ENCODE data around the gene TRIM9.
A peak's percentile ranks its signal among the peaks of the same experiment; 100 is the strongest.
"Not testable (repeated sequence)": the region's sequence is repeated elsewhere in the genome, so short reads cannot be mapped to it uniquely, and the experiment has no call there.

TRIM9 gene

DNA sequence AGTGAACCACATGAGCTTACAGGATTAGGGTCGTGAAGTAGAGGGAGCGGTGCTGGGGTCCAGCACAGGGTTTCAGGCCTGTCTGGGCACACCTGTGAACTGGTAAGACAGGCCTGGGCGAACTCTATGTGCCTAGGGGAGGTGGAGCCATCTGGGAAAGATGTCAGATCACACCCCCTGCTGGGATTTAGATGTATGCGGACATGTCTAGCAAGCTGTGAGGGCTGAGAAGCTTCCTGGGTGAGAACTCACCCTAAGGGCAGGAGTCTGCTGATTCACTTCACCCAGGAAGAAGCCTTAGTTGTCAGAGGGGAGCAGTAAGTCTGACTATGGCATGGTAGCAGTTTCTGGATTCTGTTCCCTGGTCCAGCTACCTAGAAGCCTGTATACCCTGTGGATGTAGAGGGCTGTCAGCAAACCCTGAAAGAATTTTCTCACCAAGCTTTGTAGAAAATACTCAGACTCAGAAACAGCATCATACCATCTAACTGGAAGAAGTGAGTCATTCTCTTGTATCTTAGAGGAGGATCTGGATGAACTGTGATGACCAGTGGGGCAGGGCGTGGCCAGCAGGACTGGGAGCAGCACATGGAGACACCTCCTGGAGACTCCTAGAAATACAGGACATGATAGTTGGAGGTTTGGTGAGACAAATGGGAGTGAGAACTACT is 139.4 kb downstream of the TRIM9 start:
- DNase-seq: peak; percentile 76

DNA sequence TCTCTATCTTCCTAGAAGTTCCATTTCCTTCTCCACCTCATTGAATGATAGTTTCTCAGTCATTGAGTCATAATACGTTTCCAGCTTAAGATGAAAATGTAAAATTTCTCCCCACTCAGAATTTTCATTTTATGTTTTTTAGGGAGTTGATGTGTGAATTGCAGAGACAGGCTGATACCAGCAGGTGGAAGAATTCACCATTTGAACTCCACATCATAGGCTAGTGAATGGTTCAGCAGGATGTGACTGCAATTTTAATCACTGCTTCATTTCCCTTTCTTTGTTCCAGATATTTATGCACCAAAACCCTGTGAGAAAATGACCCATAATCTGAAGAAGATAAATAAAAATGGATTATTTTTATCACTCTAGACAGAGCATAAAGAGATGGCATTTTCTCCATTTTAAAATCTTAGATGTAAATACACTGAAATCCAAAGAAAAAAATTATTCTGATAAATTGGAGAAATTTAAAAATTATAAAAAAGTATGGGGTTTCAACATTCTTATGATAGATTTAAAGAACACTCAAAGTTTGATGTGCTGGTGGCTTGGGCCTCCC is 140.0 kb downstream of the TRIM9 start:
- no peak for DNase-seq

DNA sequence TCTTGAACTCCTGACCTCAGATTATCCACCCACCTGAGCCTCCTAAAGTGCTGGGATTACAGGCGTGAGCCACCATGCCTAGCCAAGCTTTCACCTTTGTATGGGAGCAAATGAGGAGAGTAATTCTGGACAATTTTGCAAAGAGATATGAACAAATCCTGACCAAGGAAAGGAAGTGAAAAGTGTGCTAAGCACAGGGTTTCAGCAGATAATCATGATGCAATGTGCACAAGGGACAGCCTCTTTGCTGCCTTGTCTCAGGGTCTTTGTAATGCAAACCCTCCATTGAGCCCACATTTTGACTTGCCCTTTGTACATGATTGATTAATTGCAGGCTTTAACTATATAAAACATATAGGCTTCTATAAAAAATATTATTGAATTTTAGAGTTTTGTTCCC is 141.4 kb downstream of the TRIM9 start:
- no peak for DNase-seq

DNA sequence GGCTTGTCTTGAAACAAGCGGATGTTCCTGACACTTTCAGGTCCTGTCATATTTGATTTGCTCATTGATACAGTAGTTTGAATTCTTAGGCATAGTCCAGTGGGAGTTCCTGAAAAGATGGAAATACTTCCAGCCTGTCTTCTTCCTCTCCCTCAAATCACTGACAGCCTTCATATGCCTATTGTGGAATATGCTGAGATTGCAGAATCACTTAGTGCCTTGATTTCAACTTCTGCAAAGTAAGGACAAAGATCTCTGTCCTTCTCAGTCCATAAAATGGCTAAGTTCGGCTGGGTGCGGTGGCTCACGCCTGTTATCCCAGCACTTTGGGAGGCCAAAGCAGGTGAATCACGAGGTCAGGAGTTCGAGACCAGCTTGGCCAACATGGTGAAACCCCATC is 143.9 kb downstream of the TRIM9 start:
- no peak for DNase-seq

DNA sequence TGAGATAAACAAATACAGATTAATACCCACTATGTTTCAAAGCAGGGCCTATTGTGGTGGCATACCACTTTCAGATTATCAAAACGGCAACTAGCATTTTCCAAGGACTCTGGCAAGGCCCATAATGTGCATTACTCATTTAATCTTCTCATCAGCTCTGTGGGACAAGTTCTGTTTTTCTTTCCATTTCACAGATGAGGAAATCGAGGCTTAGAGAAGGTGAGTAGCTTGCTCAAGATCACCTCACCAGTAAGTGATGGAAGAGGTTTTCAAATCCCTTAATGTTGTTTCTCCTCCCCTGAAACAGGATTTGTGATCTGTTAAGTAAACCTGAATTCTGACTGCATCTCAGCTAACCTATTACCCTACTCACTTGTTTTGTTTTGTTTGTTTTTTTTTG is 146.7 kb downstream of the TRIM9 start:
- DNase-seq: no peak

DNA sequence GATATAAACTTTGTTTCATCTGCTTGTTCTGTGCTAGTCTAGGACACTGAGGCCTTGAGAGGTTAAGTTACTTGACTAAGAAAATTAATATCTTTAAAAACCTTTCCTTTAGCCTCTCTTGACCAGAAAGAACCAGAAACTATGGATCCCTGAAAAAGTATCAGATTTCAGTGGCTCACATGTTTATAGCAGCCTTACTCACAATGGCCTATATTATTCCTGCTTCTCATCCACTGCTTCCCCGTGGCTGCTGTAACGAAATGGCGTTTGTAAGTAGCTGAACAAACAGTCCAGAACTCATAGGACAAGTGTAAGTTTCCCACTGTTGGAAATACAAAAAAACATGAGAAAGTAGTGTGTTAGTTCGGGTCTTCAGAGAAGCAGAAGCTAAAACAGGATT is 147.5 kb downstream of the TRIM9 start:
- no peak for DNase-seq

DNA sequence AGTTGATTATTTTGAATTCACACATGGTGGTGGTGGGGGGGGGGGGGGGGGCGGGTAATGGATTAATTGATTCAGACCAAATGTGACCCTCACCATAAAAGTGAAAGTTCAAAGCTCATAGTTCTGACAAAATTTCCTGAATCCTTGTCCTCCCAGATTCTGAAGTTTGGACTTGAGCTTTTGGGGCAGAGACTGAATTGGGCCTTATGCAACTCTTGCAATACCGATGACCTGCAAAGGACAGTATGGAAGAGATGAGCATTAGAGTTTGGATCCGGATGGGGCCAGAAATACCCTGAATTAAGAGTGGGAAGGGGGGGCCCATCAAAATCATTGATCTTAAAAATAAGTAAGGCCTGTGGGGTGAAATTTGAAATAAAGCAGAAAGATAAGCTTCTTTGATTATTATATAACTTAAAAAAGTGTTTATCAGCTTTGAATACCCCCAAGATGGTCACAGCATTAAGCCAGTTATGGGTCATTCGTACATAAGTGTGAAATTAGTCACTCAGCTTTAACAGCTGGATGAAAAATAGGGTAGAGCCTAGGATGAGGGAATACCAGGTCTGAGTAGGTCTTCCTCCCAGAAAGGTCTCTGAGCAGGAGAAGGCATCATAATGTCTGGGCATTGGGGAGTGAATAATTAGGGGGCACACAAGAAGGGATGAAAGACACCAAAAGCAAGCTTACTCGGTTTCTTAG is 148.5 kb downstream of the TRIM9 start:
- DNase-seq: no peak

DNA sequence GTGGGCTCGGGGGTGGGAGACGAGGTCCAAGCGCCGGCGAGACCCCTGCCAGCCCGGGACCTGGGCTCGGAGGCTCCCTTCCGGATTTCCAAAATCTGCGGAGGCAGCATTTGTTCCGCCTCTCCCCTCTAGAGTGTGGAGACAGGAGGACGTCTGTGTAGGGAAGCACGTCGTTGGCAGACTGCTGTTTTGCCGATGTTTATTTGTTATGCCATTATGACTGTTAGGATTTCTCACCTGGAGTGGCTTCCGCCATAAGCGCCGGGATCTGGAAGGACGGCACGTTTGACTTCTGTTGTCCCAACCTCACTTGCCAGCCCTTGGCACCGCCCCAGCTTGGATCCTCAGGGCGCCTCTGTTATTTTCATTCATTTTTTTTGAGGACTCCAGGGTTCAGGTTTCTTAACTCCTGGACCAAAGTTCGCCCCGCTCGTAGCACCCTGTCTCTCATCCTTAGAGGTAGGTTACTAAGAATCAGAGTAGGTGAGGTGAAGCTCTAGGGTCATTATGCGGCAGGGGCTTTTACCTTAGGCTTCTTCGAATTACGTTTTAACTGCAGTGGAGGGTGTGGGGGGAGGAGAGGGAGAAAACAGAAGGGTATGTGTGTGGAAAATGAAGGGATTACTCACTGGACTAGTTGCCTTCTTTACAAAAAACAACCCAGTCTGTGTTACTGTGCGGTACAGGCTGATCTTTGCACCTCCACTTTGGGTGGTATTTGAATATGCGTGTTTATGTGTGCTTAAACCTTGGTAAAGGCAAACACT is 150.1 kb downstream of the TRIM9 start:
- no peak for DNase-seq

DNA sequence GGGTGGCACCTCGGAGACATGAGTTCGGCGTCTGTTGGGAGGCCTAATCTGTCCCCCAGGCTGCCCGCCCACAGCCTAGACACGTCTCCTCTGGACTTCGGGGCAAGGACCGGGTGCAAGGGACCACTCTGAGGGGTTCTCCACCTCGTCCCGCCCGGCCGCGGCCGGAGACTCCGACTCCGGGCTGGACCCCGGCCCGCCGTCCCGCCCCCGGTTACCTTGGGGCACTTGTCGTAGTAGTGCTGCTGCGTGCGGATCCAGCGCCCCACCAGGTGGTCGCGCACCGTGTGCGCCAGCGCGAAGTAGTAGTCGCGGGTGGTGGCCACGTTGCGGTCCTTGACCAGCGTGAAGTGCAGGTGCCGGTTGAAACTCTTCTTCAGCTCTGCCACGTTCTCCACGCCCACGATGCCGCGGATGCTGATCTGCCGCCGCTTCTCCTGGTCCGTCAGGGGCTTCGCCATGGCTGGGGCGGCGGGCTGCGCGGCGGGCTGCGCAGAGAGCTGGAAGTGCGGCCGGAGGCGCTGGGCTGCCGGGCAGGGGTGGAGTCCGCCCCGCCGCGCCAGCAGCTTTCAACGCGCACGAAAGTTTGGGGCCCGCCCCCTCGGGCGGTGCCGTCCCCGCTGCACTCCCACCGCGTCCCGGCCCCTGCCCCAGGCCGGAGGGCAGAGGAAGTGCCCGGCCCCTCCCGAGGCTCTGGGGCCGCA is 150.8 kb downstream of the TRIM9 start, which contains the start of gene PYGL:
Gene PYGL, minus strand, starts transcription at position 541 of the 704 bp plus-strand sequence. Its CDS starts 80 bp downstream, at position 461.
- peak; percentile 9 for DNase-seq

DNA sequence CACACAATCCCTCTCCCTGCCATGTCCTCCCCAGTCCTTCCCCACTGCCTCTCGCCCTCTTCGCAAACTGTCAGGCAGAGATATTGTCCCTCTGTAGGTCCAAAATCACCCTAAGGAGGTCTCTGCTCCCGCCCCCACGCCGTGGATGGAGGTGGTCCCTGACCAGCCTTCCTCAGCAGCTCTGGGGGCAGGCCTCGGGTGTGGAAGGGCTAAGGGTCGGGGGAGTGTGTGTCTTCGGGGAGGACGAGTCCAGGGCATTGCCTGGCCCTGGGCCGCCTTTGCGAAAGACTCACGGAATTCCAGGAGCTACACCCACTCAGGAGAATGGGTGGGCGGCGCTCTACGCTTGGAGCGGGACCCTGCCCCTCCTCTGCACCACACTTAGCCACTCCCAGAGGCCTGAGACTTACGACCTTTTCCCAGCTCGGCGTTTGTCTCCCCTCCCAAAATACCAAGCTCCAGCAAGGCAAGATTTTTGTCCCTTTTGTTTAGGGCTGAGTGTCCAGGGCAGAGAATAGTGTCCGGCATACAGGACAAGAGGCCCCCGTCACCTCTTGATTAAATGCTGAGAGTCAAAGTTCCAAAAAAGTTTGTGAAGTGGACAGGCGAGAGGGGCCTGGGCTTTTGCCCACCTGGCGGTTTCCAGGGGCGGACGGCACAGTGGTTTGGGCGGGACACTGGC is 151.5 kb downstream of the TRIM9 start:
- DNase-seq: no peak

DNA sequence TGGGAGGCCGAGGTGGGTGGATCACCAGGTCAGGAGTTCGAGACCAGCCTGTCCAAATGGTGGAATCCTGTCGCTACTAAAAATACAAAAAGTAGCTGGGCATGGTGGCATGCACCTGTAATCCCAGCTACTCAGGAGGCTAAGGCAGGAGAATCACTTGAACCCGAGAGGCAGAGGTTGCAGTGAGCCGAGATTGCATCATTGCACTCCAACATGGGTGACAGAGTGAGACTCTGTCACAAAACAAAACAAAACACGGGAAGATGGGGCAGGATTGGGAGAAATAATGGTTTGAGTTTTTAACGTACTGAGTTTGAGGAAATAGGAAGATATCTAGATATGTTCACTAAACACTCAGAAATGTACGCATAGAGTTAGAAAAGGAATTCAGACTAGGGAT is 153.3 kb downstream of the TRIM9 start:
- not testable (repeated sequence) for DNase-seq

DNA sequence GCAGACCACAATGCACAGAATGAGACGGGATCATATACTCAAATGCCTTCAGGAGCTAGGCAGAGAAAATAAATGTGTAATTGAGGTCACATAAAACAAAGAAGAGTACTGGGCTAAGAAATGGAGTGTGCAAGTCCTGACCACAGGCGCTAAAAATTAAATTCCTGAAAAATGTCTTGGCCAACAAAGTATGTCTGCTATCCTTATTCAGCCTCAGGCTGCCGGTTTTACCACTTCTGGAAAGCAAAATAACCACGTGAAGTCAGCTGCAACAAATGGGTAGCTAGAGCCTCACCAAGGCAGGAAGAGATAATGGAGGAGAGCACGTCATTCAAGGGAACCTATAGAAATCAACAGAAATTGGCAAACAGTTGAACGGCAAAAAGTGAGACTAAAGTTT is 153.8 kb downstream of the TRIM9 start:
- no peak for DNase-seq

DNA sequence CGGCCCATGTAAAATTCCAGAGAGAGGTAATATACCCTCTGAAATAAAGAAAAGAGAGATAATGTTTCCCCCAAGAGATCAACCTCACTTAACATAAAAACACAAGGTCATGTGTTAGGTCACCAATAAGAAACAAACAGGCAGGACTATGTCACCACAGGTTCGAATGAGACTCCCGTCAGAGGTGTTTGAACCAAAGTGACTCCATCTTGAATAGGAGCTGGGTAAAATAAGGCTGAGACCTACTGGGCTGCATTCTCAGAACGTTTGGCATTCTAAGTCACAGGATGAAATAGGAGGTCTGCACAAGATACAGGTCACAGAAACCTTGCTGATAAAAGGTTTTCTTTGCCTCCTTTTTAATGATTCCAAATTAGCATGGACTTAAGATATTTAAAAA is 157.1 kb downstream of the TRIM9 start:
- no peak for DNase-seq

DNA sequence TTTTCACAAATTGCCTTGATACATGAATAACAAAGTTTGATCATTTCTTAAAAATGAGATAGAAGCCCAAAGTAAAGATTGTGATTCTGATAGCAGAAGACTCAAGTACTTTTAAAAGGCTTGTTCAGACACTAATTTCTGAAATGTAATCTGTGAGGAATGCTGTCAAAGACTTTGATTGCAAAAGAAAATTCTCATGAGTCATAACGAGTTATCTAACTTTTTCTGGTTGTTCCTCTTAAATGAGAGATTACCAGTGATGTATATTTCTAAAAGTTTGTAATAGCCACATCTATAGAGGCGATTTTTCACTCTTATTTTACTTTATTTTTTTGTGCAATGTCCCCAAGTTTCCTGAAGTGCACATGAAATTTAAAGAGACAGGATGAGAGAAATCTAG is 157.6 kb downstream of the TRIM9 start:
- DNase-seq: no peak

DNA sequence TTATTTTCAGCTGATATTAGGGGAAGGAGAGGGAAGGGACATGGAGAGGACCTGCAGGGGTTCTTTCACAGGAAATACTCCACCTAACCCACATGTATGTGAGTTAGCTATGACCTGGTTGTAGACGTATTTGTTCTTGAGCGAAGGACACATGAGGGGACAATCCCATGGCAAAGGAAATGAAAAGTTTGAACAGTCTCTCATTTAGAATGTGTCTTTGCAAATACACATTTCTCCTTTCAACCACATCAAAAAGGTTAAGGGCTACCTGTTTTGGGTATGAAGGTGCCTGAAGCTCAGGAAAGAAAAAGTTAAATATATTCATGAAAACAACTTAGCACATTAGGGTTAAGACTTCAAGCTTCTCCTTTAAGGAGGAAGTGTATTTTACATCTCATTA is 158.0 kb downstream of the TRIM9 start:
- no peak for DNase-seq

DNA sequence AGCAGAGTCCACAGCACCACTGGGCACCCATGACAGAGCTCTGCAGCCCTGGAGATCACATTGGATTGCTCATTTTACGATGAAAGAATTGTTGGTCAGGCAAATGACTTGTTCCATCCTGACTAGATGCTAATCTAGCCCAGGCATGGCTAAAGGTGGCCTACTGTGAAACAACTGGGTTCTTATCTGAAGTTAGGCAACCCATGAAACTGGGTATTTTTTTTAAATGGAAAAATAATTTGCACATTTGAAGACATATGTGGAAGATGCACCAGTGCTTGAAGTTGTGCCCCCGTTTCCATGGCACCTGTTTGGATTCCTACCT is 158.9 kb downstream of the TRIM9 start:
- no peak for DNase-seq

DNA sequence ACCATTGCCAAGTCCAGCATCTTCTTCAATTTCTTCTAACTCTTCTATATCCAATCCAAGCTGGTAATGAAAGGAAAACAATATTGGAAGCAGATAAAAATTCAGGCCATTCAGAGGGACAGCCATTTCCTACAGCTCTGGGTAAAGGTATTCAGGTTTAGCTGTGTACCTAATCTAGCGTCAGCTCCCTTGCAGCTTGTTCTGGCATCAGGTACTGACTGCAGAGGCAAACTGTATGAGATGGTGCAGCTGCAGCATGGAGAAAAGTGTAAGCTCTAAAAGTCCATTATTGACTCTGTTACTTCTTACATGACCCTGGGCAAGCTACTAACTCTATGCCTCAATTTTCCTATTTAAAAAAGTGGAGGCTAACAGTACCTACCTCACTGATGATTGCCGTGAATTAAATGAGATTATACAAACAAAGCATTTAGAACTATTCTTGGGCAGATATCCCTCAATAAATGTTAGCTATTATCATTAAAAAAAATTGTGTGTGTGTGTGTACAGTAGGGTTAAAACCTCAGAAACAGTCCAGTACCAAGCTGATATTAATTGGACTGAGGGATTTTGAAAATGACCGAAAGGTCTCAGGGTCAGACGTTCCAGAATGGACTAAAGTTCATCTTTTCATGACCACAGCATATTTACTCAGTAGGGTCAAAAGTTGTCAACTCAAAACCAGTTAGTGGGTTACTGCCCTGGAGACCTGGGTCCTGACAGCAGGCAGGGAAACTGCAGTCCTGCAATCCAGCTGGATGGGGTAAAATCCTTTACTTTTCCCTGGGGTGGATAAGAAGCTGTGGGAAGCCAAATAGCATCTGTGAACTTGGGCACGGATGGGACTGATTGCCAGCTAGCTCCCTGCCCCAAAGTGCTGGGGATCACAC is 159.5 kb downstream of the TRIM9 start:
- no peak for DNase-seq

DNA sequence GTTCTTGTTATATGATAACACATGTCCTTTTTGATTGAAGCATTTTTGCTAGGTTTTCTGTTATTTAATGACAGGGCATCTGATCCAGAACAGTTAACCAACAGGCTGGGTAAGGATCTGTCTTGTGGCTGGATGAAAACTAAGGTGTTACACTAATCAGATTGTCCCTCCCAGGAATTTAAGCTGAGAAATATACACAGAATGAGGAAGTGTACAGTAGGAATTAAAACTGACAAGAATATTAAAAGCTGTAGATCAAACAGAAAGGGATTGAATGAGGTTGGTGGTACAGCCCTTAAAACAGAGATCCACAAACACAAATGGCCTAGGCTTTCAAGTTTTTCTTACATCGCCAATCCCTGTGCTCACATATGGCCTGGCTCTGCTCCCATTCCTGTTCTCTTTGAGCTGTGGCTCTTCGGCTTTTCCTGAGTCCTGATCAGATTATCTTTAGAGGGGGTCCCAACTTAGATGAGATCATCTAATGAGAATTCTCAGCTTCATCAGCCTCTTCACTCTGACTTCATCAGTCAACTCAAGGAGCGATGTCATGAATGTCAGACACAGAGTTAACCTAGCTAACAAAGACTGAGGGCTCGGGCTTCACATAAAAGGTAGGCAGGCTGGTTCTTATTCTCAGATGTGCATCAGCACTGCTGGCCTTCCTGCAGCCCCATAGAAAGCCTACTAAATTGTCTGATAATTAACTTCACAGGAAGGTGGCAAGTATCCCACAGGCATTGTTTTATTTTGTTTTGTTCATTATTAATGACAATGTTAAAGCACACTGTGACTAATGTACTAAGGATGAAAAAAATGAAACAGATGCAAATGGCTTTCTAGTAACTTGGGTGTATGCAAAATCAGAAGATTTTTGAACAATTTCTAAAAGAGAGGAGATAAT is 162.1 kb downstream of the TRIM9 start:
- no peak for DNase-seq

DNA sequence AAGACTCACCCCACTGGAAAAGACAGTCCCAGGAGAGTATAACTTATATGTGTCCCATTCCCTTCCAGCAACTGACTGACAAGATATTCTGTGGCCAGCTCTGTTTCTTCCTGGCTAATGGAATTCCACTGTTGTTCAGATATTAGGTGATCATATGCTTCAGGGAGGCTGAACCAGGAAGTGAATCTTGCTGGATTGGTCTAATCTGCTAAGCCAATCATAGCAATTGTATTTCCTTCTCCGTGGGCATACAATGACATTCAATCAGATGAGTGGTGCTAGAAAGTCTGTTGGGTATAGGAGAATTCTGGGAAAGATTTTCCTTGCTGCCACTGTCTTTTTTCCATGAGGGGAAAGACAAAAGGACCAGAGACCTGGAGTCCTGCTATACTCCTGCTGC is 162.7 kb downstream of the TRIM9 start:
- no peak for DNase-seq

DNA sequence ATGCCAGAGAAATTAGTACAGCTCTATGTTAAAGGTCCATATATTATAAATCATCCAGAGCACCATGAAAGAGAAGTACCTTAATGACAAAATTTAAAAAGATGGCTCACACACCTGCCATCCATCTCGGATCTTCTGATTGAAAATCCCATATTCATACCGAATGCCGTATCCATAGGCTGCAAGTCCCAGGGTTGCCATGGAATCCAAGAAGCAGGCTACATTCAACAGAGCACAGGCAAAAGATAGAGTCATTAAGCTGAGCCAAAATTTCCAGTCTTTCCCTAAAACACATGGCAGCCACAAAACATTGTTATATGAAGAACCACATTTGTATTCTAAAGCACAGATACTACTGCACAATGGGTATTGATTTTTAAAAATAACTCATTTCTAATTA is 163.3 kb downstream of the TRIM9 start:
- DNase-seq: no peak

Measured in stimulated activated CD4-positive, alpha-beta T cell treated with anti-CD3 and anti-CD28 coated beads, Interleukin-1b, Interleukin-23, amount 100 ng/mL, for 48 hours (primary cell).